ENCODE measurements around the gene SLC17A6. TPM values are rescaled to one million over a fixed set of nuclear protein-coding genes. Genes with fewer than 3 reads are reported as not detected.

SLC17A6 gene
- total and polyA plus RNA-seq, 4 donors: not detected

- no peak overlapping the region for H3K27ac ChIP-seq (ENCODE audit: low read depth in 1 of 2, low read length in 2 of 2)
- no peak for TF ChIP-seq GABPA (IDR thresholded peaks at IDR 0.05 in 1 of 2, conservative IDR thresholded peaks at IDR 0.05 in 1 of 2)
- TF ChIP-seq ATF3 (IDR thresholded peaks at IDR 0.05): no peak
- TF ChIP-seq NR2F2 (IDR thresholded peaks at IDR 0.05): no peak
- TF ChIP-seq FOXA1 (IDR thresholded peaks at IDR 0.05): no peak
- TF ChIP-seq JUND (IDR thresholded peaks at IDR 0.05): no peak
- WGBS: 44% methylated on average over 2 of the region's 2 CpGs
Observed at GRCh38 chr11:22407921-22408320, 69.7 kb downstream of the SLC17A6 start.

GRCh38 chr11:22415476-22415875 lies 77.3 kb downstream of the SLC17A6 start:
- TF ChIP-seq RXRA (IDR thresholded peaks at IDR 0.05): no peak
- no peak for TF ChIP-seq ATF3 (IDR thresholded peaks at IDR 0.05)
- no peak for TF ChIP-seq HNF4A (conservative IDR thresholded peaks at IDR 0.05)
- no peak for TF ChIP-seq TAF1 (conservative IDR thresholded peaks at IDR 0.05)
- no peak for TF ChIP-seq FOXA2 (IDR thresholded peaks at IDR 0.05)
- TF ChIP-seq FOXA1 (IDR thresholded peaks at IDR 0.05): no peak
- Histone ChIP-seq H3K9me3 (ENCODE audit: control insufficient read depth in 4 of 4, low read length in 3 of 4) (no peaks in the 10 kb centered on the region), H3K4me3 (ENCODE audit: low read depth in 1 of 3, low read length in 3 of 3) (no peak overlapping the region), H3K27me3 (ENCODE audit: control insufficient read depth in 4 of 4, insufficient read depth in 4 of 4, low read length in 3 of 4) (no peaks in the 10 kb centered on the region), H3K9ac (ENCODE audit: low read depth in 1 of 2, low read length in 2 of 2) (no peak overlapping the region), H3K27ac (ENCODE audit: low read depth in 1 of 2, low read length in 2 of 2) (no peak overlapping the region), H3K36me3 (ENCODE audit: control insufficient read depth in 4 of 4, insufficient read depth in 3 of 4, low read depth in 1 of 4, low read length in 3 of 4) (no peaks in the 10 kb centered on the region), H3K4me1 (ENCODE audit: control insufficient read depth in 4 of 4, insufficient read depth in 4 of 4, low read length in 3 of 4) (no peaks in the 10 kb centered on the region)
- no peak for DNase-seq (ENCODE audit: low spot score)
- 83% methylated on average over 4 of the region's 4 CpGs for WGBS

More at GRCh38 chr11:22407921-22408320, 69.7 kb downstream of the SLC17A6 start:
- H3K36me3 ChIP-seq (ENCODE audit: control insufficient read depth in 4 of 4, insufficient read depth in 3 of 4, low read depth in 1 of 4, low read length in 3 of 4): no peaks in the 10 kb centered on the region
- no peaks in the 10 kb centered on the region for H3K4me1 ChIP-seq (ENCODE audit: control insufficient read depth in 4 of 4, insufficient read depth in 4 of 4, low read length in 3 of 4)
- H3K9ac ChIP-seq (ENCODE audit: low read depth in 1 of 2, low read length in 2 of 2): no peak overlapping the region
- no peaks in the 10 kb centered on the region for H3K27me3 ChIP-seq (ENCODE audit: control insufficient read depth in 4 of 4, insufficient read depth in 4 of 4, low read length in 3 of 4)
- H3K4me3 ChIP-seq (ENCODE audit: low read depth in 1 of 3, low read length in 3 of 3): no peak overlapping the region
- no peak for DNase-seq (ENCODE audit: low spot score)
- H3K9me3 ChIP-seq (ENCODE audit: control insufficient read depth in 4 of 4, low read length in 3 of 4): no peaks in the 10 kb centered on the region

- Histone ChIP-seq H3K9me3 (ENCODE audit: control insufficient read depth in 4 of 4, low read length in 3 of 4) (no peaks in the 10 kb centered on the region), H3K4me3 (ENCODE audit: low read depth in 1 of 3, low read length in 3 of 3) (no peak overlapping the region), H3K4me1 (ENCODE audit: control insufficient read depth in 4 of 4, insufficient read depth in 4 of 4, low read length in 3 of 4) (no peaks in the 10 kb centered on the region), H3K36me3 (ENCODE audit: control insufficient read depth in 4 of 4, insufficient read depth in 3 of 4, low read depth in 1 of 4, low read length in 3 of 4) (no peaks in the 10 kb centered on the region), H3K27me3 (ENCODE audit: control insufficient read depth in 4 of 4, insufficient read depth in 4 of 4, low read length in 3 of 4) (no peaks in the 10 kb centered on the region), H3K27ac (ENCODE audit: low read depth in 1 of 2, low read length in 2 of 2) (no peak overlapping the region), H3K9ac (ENCODE audit: low read depth in 1 of 2, low read length in 2 of 2) (no peak overlapping the region)
- TF ChIP-seq EGR1 (IDR thresholded peaks at IDR 0.05; ENCODE audit: low read depth in 2 of 2) (no peak), NR2F2 (IDR thresholded peaks at IDR 0.05) (no peak), HNF4A (conservative IDR thresholded peaks at IDR 0.05) (no peak), JUND (IDR thresholded peaks at IDR 0.05) (no peak), RAD21 (IDR thresholded peaks at IDR 0.05) (no peak), YY1 (IDR thresholded peaks at IDR 0.05) (no peak), TAF1 (conservative IDR thresholded peaks at IDR 0.05) (no peak), ATF3 (IDR thresholded peaks at IDR 0.05) (no peak), SP1 (IDR thresholded peaks at IDR 0.05) (no peak), FOXA1 (IDR thresholded peaks at IDR 0.05) (no peak), MAX (IDR thresholded peaks at IDR 0.05) (no peak), RXRA (IDR thresholded peaks at IDR 0.05) (no peak)
- TF ChIP-seq, protein P1, sequence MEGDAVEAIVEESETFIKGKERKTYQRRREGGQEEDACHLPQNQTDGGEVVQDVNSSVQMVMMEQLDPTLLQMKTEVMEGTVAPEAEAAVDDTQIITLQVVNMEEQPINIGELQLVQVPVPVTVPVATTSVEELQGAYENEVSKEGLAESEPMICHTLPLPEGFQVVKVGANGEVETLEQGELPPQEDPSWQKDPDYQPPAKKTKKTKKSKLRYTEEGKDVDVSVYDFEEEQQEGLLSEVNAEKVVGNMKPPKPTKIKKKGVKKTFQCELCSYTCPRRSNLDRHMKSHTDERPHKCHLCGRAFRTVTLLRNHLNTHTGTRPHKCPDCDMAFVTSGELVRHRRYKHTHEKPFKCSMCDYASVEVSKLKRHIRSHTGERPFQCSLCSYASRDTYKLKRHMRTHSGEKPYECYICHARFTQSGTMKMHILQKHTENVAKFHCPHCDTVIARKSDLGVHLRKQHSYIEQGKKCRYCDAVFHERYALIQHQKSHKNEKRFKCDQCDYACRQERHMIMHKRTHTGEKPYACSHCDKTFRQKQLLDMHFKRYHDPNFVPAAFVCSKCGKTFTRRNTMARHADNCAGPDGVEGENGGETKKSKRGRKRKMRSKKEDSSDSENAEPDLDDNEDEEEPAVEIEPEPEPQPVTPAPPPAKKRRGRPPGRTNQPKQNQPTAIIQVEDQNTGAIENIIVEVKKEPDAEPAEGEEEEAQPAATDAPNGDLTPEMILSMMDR (IDR thresholded peaks at IDR 0.05; ENCODE audit: low read depth, low read length, missing input control): no peak
- TF ChIP-seq, protein P2, sequence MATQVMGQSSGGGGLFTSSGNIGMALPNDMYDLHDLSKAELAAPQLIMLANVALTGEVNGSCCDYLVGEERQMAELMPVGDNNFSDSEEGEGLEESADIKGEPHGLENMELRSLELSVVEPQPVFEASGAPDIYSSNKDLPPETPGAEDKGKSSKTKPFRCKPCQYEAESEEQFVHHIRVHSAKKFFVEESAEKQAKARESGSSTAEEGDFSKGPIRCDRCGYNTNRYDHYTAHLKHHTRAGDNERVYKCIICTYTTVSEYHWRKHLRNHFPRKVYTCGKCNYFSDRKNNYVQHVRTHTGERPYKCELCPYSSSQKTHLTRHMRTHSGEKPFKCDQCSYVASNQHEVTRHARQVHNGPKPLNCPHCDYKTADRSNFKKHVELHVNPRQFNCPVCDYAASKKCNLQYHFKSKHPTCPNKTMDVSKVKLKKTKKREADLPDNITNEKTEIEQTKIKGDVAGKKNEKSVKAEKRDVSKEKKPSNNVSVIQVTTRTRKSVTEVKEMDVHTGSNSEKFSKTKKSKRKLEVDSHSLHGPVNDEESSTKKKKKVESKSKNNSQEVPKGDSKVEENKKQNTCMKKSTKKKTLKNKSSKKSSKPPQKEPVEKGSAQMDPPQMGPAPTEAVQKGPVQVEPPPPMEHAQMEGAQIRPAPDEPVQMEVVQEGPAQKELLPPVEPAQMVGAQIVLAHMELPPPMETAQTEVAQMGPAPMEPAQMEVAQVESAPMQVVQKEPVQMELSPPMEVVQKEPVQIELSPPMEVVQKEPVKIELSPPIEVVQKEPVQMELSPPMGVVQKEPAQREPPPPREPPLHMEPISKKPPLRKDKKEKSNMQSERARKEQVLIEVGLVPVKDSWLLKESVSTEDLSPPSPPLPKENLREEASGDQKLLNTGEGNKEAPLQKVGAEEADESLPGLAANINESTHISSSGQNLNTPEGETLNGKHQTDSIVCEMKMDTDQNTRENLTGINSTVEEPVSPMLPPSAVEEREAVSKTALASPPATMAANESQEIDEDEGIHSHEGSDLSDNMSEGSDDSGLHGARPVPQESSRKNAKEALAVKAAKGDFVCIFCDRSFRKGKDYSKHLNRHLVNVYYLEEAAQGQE (IDR thresholded peaks at IDR 0.05): no peak
- no peak for DNase-seq (ENCODE audit: low spot score)
- 40% methylated on average over 4 of the region's 4 CpGs for WGBS
Observed at GRCh38 chr11:22416462-22416861, 78.3 kb downstream of the SLC17A6 start.

All from liver (tissue), 9 donors.